T-helper 9 cell (primary cell): ENCODE data around the gene GAGE2A.
A peak's percentile ranks its signal among the peaks of the same experiment; 100 is the strongest.
"Not testable (repeated sequence)": the region's sequence is repeated elsewhere in the genome, so short reads cannot be mapped to it uniquely, and the experiment has no call there.

Experiments used
- DNase-seq: peaks from one replicate; pipeline ENCODE4 v3.0.0-alpha.2; 2020
- total RNA-seq, 2 donors: gene quantifications; one replicate each; lab custom pipeline; 2026; lab: John Stamatoyannopoulos, UW

GAGE2A gene
- 0 to 0.07 reads per million in 2 donors for total RNA-seq

- DNase-seq: not testable (repeated sequence)
Observed at GRCh38 chrX:49589196-49589595, at the start of gene GAGE2A. Gene GAGE2A, plus strand, starts transcription at chrX:49589496. Its CDS starts 1,155 bp downstream, at chrX:49590651.

- DNase-seq: not testable (repeated sequence)
Observed at GRCh38 chrX:49541433-49541832, 47.9 kb upstream of the GAGE2A start, which contains the start of gene GAGE12D. Gene GAGE12D, plus strand, starts transcription at chrX:49541733. Its CDS starts 1,155 bp downstream, at chrX:49542888.

- DNase-seq: not testable (repeated sequence)
Observed at GRCh38 chrX:49550989-49551388, 38.3 kb upstream of the GAGE2A start, which contains the start of gene GAGE12E. Gene GAGE12E, plus strand, starts transcription at chrX:49551289. Its CDS starts 1,155 bp downstream, at chrX:49552444.

- DNase-seq: not testable (repeated sequence)
Observed at GRCh38 chrX:49560542-49560941, 28.8 kb upstream of the GAGE2A start, which contains the start of gene GAGE12F. Gene GAGE12F, plus strand, starts transcription at chrX:49560842. Its CDS starts 1,155 bp downstream, at chrX:49561997.

- not testable (repeated sequence) for DNase-seq
Observed at GRCh38 chrX:49568728-49569127, 20.6 kb upstream of the GAGE2A start.

GRCh38 chrX:49569152-49569551 lies 20.1 kb upstream of the GAGE2A start:
- DNase-seq: not testable (repeated sequence)

GRCh38 chrX:49570100-49570499 lies 19.2 kb upstream of the GAGE2A start, which contains the start of gene GAGE12G:
Gene GAGE12G, plus strand, starts transcription at chrX:49570400. Its CDS starts 1,155 bp downstream, at chrX:49571555.
- DNase-seq: not testable (repeated sequence)

- DNase-seq: not testable (repeated sequence)
Observed at GRCh38 chrX:49579649-49580048, 9.6 kb upstream of the GAGE2A start, which contains the start of gene GAGE12H. Gene GAGE12H, plus strand, starts transcription at chrX:49579949. Its CDS starts 1,155 bp downstream, at chrX:49581104.

- DNase-seq: peak; percentile 2
Observed at GRCh38 chrX:49589769-49590478, 628 bp downstream of the GAGE2A start.

- not testable (repeated sequence) for DNase-seq
Observed at GRCh38 chrX:49590488-49590887, 1.2 kb downstream of the GAGE2A start.

- DNase-seq: not testable (repeated sequence)
Observed at GRCh38 chrX:49598720-49599119, 9.4 kb downstream of the GAGE2A start, which contains the start of gene GAGE1. Gene GAGE1, plus strand, starts transcription at chrX:49599020. Its CDS starts 1,155 bp downstream, at chrX:49600175.

- no peak for DNase-seq
Observed at GRCh38 chrX:49610718-49611310, 21.5 kb downstream of the GAGE2A start.

GRCh38 chrX:49618574-49618973 lies 29.3 kb downstream of the GAGE2A start:
- no peak for DNase-seq

- no peak for DNase-seq
Observed at GRCh38 chrX:49627086-49627777, 37.9 kb downstream of the GAGE2A start.

- no peak for DNase-seq
Observed at GRCh38 chrX:49644991-49645637, 55.8 kb downstream of the GAGE2A start.
